Activated T-cell treated with anti-CD3 and anti-CD28 coated beads, Interleukin-2, amount 50 U/mL, for 72 hours (primary cell): ENCODE data around the gene NTN4. TPM values are rescaled to one million over a fixed set of nuclear protein-coding genes. Genes with fewer than 3 reads are reported as not detected.

Experiments used
- ATAC-seq, 2 donors: fragments of 150-1000 bp; cut with Tn5 transposase; replicated peaks in 1 of 2; 2 replicates each; pipeline ENCODE4 v1.10.0; 2021; ENCODE audit warnings: moderate library complexity in 2 of 2, mild to moderate bottlenecking in 1 of 2
- DNase-seq, 2 donors: peaks; one replicate each; pipeline ENCODE4 v3.0.0; 2021 to 2022; ENCODE audit warnings: mixed read lengths in 1 of 2
- H3K27ac Mint-ChIP-seq: one replicate; pipeline ENCODE4 v1.8.0; 2022; ENCODE audit warnings: mild to moderate bottlenecking, moderate library complexity, mixed read lengths
- H3K27me3 Mint-ChIP-seq: one replicate; pipeline ENCODE4 v1.8.0; 2022; ENCODE audit warnings: low read depth, mixed read lengths
- H3K36me3 Mint-ChIP-seq, 2 donors: one replicate each; pipeline ENCODE4 v1.8.0; 2022; ENCODE audit warnings: mixed read lengths in 2 of 2, mild to moderate bottlenecking in 1 of 2; ENCODE audit not compliant: insufficient read depth in 2 of 2
- H3K4me1 Mint-ChIP-seq: one replicate; pipeline ENCODE4 v1.8.0; 2022; ENCODE audit warnings: low read depth, mixed read lengths
- H3K4me3 Mint-ChIP-seq, 2 donors: one replicate each; pipeline ENCODE4 v1.8.0; 2022; ENCODE audit warnings: mild to moderate bottlenecking in 2 of 2, mixed read lengths in 2 of 2, moderate library complexity in 2 of 2
- H3K9me3 Mint-ChIP-seq, 2 donors: one replicate each; pipeline ENCODE4 v1.8.0; 2022; ENCODE audit warnings: mixed read lengths in 2 of 2
- total RNA-seq, 2 donors: library from RNA; stranded (reverse); gene quantifications; one replicate each; pipeline ENCODE4 v1.2.3, GENCODE V29; 2022

Gene NTN4
- total RNA-seq, 2 donors from 2014 or later: 0.26 to 0.69 TPM

DNA sequence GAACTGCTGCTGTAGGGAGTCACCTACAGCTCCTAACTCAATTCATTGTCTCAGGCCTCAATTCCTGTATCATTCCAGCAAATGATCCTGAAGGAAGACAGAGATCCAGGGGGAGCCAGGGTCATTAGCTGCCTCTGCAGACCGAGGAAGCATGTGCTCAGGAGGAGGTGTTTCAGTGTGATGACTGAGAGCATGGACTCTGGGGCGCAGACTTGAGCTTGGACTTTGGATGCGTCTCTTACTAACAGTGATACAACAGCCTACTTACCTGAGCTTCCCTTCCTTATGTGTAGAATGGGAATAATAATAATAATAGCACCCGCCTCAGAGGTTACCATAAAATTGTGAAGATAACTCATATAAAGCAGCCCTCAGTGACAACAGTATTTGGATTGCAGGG lies 147.3 kb downstream of the NTN4 start:
- no peak for ATAC-seq
- no peak for DNase-seq
- H3K27me3 Mint-ChIP-seq: no peaks in the 10 kb centered on the region

GRCh38 chr12:95642583-95642982 lies 148.0 kb downstream of the NTN4 start:
- no peak overlapping the region for H3K27ac Mint-ChIP-seq
- ATAC-seq: no peak

More for the DNA sequence above, 147.3 kb downstream of the NTN4 start:
- H3K4me3 Mint-ChIP-seq: no peak overlapping the region
- no peaks in the 10 kb centered on the region for H3K36me3 Mint-ChIP-seq
- H3K9me3 Mint-ChIP-seq: no peaks in the 10 kb centered on the region
- no peaks in the 10 kb centered on the region for H3K4me1 Mint-ChIP-seq
- H3K27ac Mint-ChIP-seq: no peak overlapping the region

GRCh38 chr12:95641299-95641952 lies 149.1 kb downstream of the NTN4 start:
- ATAC-seq: no peak
- Mint-ChIP-seq H3K4me3 (no peak overlapping the region), H3K27me3 (no peaks in the 10 kb centered on the region), H3K4me1 (no peaks in the 10 kb centered on the region), H3K27ac (no peak overlapping the region), H3K9me3 (peaks cover 0 to 3% of the 10 kb centered on the region in 2 donors), H3K36me3 (no peaks in the 10 kb centered on the region)
- DNase-seq: no peak

More at GRCh38 chr12:95642583-95642982, 148.0 kb downstream of the NTN4 start:
- H3K4me1 Mint-ChIP-seq: no peaks in the 10 kb centered on the region
- H3K4me3 Mint-ChIP-seq: no peak overlapping the region
- no peaks in the 10 kb centered on the region for H3K36me3 Mint-ChIP-seq
- no peak for DNase-seq
- no peaks in the 10 kb centered on the region for H3K9me3 Mint-ChIP-seq
- H3K27me3 Mint-ChIP-seq: no peaks in the 10 kb centered on the region

DNA sequence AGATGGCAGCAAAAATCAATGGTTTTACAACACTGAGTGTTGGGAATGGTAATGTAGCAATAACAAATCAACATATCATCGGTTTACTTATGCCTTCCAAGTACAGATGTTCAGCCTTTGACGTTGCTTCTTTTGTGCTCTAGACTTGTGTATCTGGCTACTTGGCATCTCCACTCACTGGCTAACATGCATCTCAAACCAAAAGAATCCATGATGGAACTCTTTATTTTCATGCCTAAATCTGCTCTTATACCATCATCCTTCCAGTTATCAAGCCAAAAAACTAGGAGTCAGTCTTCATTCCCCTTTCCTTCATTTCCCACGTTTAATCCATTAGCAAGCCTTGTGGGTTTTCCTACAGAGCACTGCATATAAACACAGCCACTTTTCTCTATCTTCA lies 150.0 kb downstream of the NTN4 start:
- Mint-ChIP-seq H3K4me3 (no peak overlapping the region), H3K27me3 (no peaks in the 10 kb centered on the region), H3K27ac (no peak overlapping the region), H3K9me3 (peaks cover 0 to 3% of the 10 kb centered on the region in 2 donors), H3K4me1 (no peaks in the 10 kb centered on the region), H3K36me3 (no peaks in the 10 kb centered on the region)
- no peak for DNase-seq
- ATAC-seq: no peak

DNA sequence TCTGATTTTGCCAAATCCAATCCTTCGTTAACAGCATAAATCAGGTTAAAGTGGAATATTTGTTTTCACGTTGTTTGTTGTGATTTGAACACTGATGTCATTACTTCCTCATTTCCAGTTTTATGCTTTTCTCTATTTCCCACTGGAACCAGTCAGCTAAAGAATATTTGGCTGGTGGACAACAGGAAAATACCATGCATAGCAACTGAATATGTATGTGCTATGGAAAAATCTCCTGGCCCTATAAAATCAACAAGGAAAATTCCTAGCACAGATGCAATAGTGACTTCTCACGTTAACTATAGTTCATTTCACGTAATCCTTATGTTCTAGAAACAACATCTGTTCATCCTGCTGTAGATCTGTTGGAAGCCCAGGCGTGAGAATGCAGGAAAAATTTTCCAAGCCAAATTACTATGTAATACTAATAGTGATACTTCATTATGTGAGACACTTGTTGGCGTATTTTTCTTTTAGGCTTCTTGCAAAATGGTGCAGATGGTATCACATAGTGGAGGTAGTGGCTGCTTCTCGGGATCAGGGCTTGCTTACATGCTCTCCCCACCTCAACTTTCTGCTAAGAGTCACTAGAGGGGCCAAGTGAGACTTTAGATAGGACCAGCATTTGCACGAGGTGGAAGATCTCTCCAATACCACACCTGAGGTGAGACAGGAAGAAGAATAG lies 153.0 kb downstream of the NTN4 start:
- Mint-ChIP-seq H3K4me1 (no peaks in the 10 kb centered on the region), H3K27ac (no peak overlapping the region), H3K36me3 (no peaks in the 10 kb centered on the region), H3K27me3 (no peaks in the 10 kb centered on the region), H3K9me3 (peaks cover 0 to 3% of the 10 kb centered on the region in 2 donors), H3K4me3 (no peak overlapping the region)
- no peak for ATAC-seq
- no peak for DNase-seq

DNA sequence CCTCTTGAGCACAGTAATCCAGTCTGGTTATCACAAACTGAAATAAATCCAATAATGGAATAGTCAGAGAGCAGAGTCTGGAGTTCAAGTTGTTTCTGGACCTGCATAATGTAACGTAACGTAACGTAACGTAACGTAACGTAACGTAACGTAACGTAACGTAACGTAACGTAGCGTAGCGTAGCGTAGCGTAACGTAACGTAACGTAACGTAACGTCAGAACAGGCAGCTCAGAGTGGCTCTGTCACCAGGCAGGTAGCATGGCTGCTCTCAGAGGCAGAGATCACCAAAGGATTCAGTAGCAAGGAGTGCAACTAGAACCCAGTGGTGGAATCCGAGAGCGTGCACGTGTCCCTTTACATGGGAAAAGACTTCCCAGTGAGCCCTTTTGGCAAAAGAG lies 153.6 kb downstream of the NTN4 start:
- no peak overlapping the region for H3K27ac Mint-ChIP-seq
- DNase-seq (no peak), ATAC-seq (no peak)
- H3K27me3 Mint-ChIP-seq: no peaks in the 10 kb centered on the region
- H3K36me3 Mint-ChIP-seq: no peaks in the 10 kb centered on the region
- no peaks in the 10 kb centered on the region for H3K4me1 Mint-ChIP-seq
- H3K9me3 Mint-ChIP-seq: peaks cover 0 to 3% of the 10 kb centered on the region in 2 donors
- H3K4me3 Mint-ChIP-seq: no peak overlapping the region

- Mint-ChIP-seq H3K36me3 (no peaks in the 10 kb centered on the region), H3K27me3 (no peaks in the 10 kb centered on the region), H3K4me1 (no peaks in the 10 kb centered on the region), H3K27ac (no peak overlapping the region), H3K9me3 (peaks cover 0 to 3% of the 10 kb centered on the region in 2 donors), H3K4me3 (no peak overlapping the region)
- no peak for ATAC-seq
- DNase-seq: no peak
These were observed 155.6 kb downstream of the NTN4 start for GRCh38 chr12:95634622-95635621.

- Mint-ChIP-seq H3K27me3 (no peaks in the 10 kb centered on the region), H3K27ac (no peak overlapping the region), H3K4me1 (no peaks in the 10 kb centered on the region), H3K4me3 (no peak overlapping the region), H3K36me3 (no peaks in the 10 kb centered on the region), H3K9me3 (peaks cover 0 to 3% of the 10 kb centered on the region in 2 donors)
- DNase-seq: no peak
- no peak for ATAC-seq
These were observed 156.7 kb downstream of the NTN4 start for GRCh38 chr12:95633732-95634465.

DNA sequence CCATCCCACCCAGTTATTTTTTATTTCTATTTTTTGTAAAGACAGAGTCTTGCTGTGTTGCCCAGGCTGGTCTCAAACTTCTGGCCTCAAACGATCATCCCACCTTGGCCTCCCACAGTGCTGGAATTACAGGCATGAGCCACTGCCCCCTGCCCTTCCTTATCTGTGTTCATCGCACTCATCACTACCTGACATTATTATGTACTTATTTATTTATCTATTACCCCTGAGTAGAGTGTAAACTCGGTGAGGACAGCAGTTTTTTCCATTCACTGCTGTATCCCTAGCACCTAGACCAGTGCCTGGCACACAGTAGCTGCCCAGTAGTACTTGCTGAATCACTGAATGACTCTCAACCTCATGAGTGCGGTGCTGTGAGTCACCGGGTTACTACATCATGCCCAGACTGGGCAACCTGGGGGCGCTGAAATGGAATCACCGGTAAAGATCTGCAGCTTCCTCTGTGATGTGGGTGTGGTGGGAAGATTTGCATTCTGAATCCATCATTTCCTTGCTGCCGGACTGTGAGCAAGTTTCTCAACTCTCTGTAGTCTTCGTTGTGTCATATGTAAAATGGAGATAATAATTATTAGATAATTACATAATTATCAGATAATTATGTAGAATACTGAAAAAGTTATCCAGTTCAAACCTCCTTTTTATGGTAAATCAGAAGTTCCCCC lies 157.4 kb downstream of the NTN4 start:
- Mint-ChIP-seq H3K9me3 (peaks cover 0 to 3% of the 10 kb centered on the region in 2 donors), H3K4me3 (no peak overlapping the region), H3K27me3 (no peaks in the 10 kb centered on the region), H3K36me3 (no peaks in the 10 kb centered on the region), H3K4me1 (no peaks in the 10 kb centered on the region), H3K27ac (no peak overlapping the region)
- DNase-seq: peak; percentile 9 to 10
- peak; percentile 68 for ATAC-seq

GRCh38 chr12:95630496-95630895 lies 160.1 kb downstream of the NTN4 start:
- Mint-ChIP-seq H3K36me3 (no peaks in the 10 kb centered on the region), H3K27ac (no peak overlapping the region), H3K4me1 (no peaks in the 10 kb centered on the region), H3K27me3 (no peaks in the 10 kb centered on the region), H3K9me3 (no peaks in the 10 kb centered on the region), H3K4me3 (no peak overlapping the region)
- DNase-seq: no peak
- ATAC-seq: no peak

DNA sequence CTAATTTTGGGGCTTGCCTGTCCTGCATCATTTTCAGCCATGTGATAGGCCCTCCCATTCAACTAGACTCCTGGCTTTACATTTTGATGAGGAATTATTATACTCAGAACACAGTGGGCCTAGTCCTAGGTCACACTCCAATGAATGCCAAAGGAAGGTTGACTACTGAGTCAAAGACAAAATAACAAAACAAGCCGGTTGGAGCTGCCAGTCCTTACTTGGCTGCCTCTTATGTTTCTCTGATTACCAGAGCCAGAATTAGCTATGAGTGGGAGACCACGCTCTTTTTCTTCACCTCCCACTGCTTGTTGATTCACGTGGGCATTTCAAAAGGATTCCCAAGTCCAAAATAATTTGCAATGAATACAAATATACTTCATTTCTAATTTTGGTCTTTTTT lies 161.2 kb downstream of the NTN4 start:
- no peak for ATAC-seq
- Mint-ChIP-seq H3K4me3 (no peak overlapping the region), H3K9me3 (no peaks in the 10 kb centered on the region), H3K27me3 (no peaks in the 10 kb centered on the region), H3K27ac (no peak overlapping the region), H3K36me3 (no peaks in the 10 kb centered on the region), H3K4me1 (no peaks in the 10 kb centered on the region)
- DNase-seq: no peak

DNA sequence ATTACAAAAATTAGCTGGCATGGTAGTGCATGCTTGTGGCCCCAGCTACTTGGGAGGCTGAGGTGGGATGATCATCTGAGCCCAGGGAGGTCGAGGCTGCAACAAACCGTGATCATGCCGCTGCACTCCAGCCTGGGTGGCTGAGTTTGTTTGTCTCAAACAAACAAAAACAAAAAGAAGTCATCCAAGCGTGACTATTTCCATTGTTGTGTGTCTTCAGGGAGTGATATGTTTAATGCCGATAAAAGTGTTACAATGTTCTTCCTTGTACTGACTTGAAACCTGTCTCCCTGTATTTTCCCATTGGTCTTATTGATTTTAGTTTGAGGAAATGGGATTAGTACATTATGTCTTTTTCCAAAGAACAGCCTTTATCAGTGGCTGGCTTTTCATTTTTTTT lies 163.7 kb downstream of the NTN4 start:
- Mint-ChIP-seq H3K4me3 (no peak overlapping the region), H3K27me3 (no peaks in the 10 kb centered on the region), H3K9me3 (no peaks in the 10 kb centered on the region), H3K27ac (no peak overlapping the region), H3K4me1 (no peaks in the 10 kb centered on the region), H3K36me3 (no peaks in the 10 kb centered on the region)
- no peak for ATAC-seq
- DNase-seq: no peak
